Smooth muscle cell (in vitro differentiated cells): Measurements from ENCODE around the gene CCZ1. TPM values are rescaled to one million over a fixed set of nuclear protein-coding genes. Genes with fewer than 3 reads are reported as not detected.
"Not testable (repeated sequence)": the region's sequence is repeated elsewhere in the genome, so short reads cannot be mapped to it uniquely, and the experiment has no call there.

Experiments used
- DNase-seq: peaks from one replicate; lab custom pipeline; 2025; ENCODE audit not compliant: unreplicated experiment; lab: John Stamatoyannopoulos, UW
- H2AFZ ChIP-seq: fragments of 200-600 bp; sonication (generic); 2 replicates; pipeline ENCODE4 v1.6.0; 2016; ENCODE audit warnings: antibody characterized with exemption, low read depth, mild to moderate bottlenecking
- H3F3A ChIP-seq: fragments of 200-600 bp; sonication (generic); 2 replicates; pipeline ENCODE4 v1.6.0; 2017; ENCODE audit warnings: antibody characterized with exemption, low read depth
- H3K27ac ChIP-seq: fragments of 200-600 bp; sonication (generic); 2 replicates; pipeline ENCODE4 v1.5.1; 2016; ENCODE audit warnings: low read depth, mild to moderate bottlenecking
- H3K27me3 ChIP-seq: fragments of 200-600 bp; sonication (generic); 2 replicates; pipeline ENCODE4 v1.6.1; 2016; ENCODE audit warnings: low read depth, mild to moderate bottlenecking
- H3K36me3 ChIP-seq: fragments of 200-600 bp; sonication (generic); 2 replicates; pipeline ENCODE4 v1.5.1; 2016; ENCODE audit warnings: low read depth
- H3K4me1 ChIP-seq: fragments of 200-600 bp; sonication (generic); 2 replicates; pipeline ENCODE4 v1.5.1; 2016; ENCODE audit warnings: low read depth
- H3K4me2 ChIP-seq: fragments of 200-600 bp; sonication (generic); 2 replicates; pipeline ENCODE4 v1.6.0; 2016; ENCODE audit warnings: mild to moderate bottlenecking
- H3K4me3 ChIP-seq: fragments of 200-600 bp; sonication (generic); 2 replicates; pipeline ENCODE4 v1.5.1; 2016; ENCODE audit warnings: mild to moderate bottlenecking
- H3K79me2 ChIP-seq: fragments of 200-600 bp; sonication (generic); 2 replicates; pipeline ENCODE4 v1.6.0; 2016; ENCODE audit warnings: low read depth, mild to moderate bottlenecking
- H3K9ac ChIP-seq: fragments of 200-600 bp; sonication (generic); 2 replicates; pipeline ENCODE4 v1.6.0; 2016; ENCODE audit warnings: low read depth
- H3K9me3 ChIP-seq: fragments of 200-600 bp; sonication (generic); replicated peaks from 2 replicates; pipeline ENCODE4 v1.5.1; 2016; ENCODE audit warnings: low read depth
- H4K20me1 ChIP-seq: fragments of 200-600 bp; sonication (generic); 2 replicates; pipeline ENCODE4 v1.6.0; 2016; ENCODE audit warnings: low read depth
- WGBS: methylation state at CpG from one replicate; pipeline ENCODE4 v1.1.7; 2016; ENCODE audit warnings: low lambda C conversion rate; 5-methylcytosine and 5-hydroxymethylcytosine counted together
- polyA plus RNA-seq: library from polyadenylated mRNA; unstranded; fragments of >200 nt; fragmentation: Nextera tagmentation; extraction: Ambion mirVana; gene quantifications from 2 replicates; pipeline ENCODE4 v1.2.1, GENCODE V29; 2016
- total RNA-seq: library from RNA; depleted of rRNA; stranded (reverse); fragments of >200 nt; gene quantifications from 2 replicates; pipeline ENCODE4 v1.2.3, GENCODE V29; 2014
- TF ChIP-seq, protein P1 (sequence below): fragments of 200-600 bp; sonication (generic); IDR thresholded peaks from 2 replicates; pipeline ENCODE4 v1.5.1; 2017; ENCODE audit warnings: borderline replicate concordance, mild to moderate bottlenecking, antibody characterized with exemption; ENCODE audit not compliant: insufficient read depth, poor library complexity, severe bottlenecking

The CCZ1 gene
- total and polyA plus RNA-seq, 2 experiments from 2014 or later: 102 to 104 TPM

- not testable (repeated sequence) for H3K4me3 ChIP-seq, H3F3A ChIP-seq, H3K36me3 ChIP-seq, H3K27me3 ChIP-seq, H3K9me3 ChIP-seq, DNase-seq, H3K4me2 ChIP-seq, H3K4me1 ChIP-seq, H3K9ac ChIP-seq, H2AFZ ChIP-seq, H3K79me2 ChIP-seq, H4K20me1 ChIP-seq, H3K27ac ChIP-seq
- WGBS: 81% methylated on average over 9 of the region's 9 CpGs
These were observed 33.1 kb upstream of the CCZ1 start for GRCh38 chr7:5865279-5865931.

- DNase-seq: no peak
- Histone ChIP-seq H3K9me3 (no peaks in the 10 kb centered on the region), H3K27ac (no peak overlapping the region), H3K36me3 (no peaks in the 10 kb centered on the region), H3F3A (no peaks in the 10 kb centered on the region), H2AFZ (no peak overlapping the region), H3K4me3 (no peak overlapping the region), H4K20me1 (no peaks in the 10 kb centered on the region), H3K27me3 (peaks cover 3% of the 10 kb centered on the region), H3K79me2 (no peaks in the 10 kb centered on the region), H3K4me2 (no peak overlapping the region), H3K4me1 (no peaks in the 10 kb centered on the region), H3K9ac (no peak overlapping the region)
- 91% methylated on average over 6 of the region's 6 CpGs for WGBS
- TF ChIP-seq, protein P1, sequence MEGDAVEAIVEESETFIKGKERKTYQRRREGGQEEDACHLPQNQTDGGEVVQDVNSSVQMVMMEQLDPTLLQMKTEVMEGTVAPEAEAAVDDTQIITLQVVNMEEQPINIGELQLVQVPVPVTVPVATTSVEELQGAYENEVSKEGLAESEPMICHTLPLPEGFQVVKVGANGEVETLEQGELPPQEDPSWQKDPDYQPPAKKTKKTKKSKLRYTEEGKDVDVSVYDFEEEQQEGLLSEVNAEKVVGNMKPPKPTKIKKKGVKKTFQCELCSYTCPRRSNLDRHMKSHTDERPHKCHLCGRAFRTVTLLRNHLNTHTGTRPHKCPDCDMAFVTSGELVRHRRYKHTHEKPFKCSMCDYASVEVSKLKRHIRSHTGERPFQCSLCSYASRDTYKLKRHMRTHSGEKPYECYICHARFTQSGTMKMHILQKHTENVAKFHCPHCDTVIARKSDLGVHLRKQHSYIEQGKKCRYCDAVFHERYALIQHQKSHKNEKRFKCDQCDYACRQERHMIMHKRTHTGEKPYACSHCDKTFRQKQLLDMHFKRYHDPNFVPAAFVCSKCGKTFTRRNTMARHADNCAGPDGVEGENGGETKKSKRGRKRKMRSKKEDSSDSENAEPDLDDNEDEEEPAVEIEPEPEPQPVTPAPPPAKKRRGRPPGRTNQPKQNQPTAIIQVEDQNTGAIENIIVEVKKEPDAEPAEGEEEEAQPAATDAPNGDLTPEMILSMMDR: no peak
These were observed 31.5 kb upstream of the CCZ1 start for GRCh38 chr7:5867060-5867459.

GRCh38 chr7:5868928-5869341 lies 29.6 kb upstream of the CCZ1 start:
- not testable (repeated sequence) for H3K4me1 ChIP-seq, H3K9me3 ChIP-seq, H3K79me2 ChIP-seq, H3K9ac ChIP-seq, DNase-seq, H3K4me2 ChIP-seq, H4K20me1 ChIP-seq, H3K27me3 ChIP-seq, H2AFZ ChIP-seq, H3K36me3 ChIP-seq, H3K27ac ChIP-seq, H3F3A ChIP-seq, H3K4me3 ChIP-seq
- 84% methylated on average over 6 of the region's 6 CpGs for WGBS

DNA sequence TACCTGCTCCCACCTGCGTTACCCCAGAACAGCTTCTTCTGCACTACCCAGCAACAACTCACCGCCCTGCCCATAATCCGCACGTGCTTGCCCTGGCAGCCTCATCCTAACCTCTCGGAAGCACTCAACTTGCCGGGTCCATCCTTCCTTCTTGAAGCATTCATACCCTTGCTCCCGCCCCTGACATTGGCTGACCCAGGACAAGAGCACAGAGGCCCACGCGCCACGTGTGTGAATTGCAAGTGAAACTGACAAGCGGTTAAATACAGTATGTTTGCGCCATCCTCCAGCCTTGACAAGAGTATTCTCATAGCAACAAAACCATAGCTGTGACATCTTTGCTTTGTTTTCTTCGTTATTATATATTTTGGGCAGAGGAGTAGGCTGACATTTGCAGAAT lies 28.8 kb upstream of the CCZ1 start:
- TF ChIP-seq, protein P1: no peak
- 95% methylated on average over 13 of the region's 13 CpGs for WGBS
- no peaks in the 10 kb centered on the region for H4K20me1 ChIP-seq
- H3K4me1 ChIP-seq: no peaks in the 10 kb centered on the region
- no peak for DNase-seq
- H3K4me3 ChIP-seq: no peak overlapping the region
- no peaks in the 10 kb centered on the region for H3K9me3 ChIP-seq
- H3K27me3 ChIP-seq: no peaks in the 10 kb centered on the region
- H2AFZ ChIP-seq: no peak overlapping the region
- H3K27ac ChIP-seq: no peak overlapping the region
- no peak overlapping the region for H3K4me2 ChIP-seq
- no peaks in the 10 kb centered on the region for H3K36me3 ChIP-seq
- H3K79me2 ChIP-seq: no peaks in the 10 kb centered on the region
- no peaks in the 10 kb centered on the region for H3F3A ChIP-seq
- H3K9ac ChIP-seq: no peak overlapping the region

DNA sequence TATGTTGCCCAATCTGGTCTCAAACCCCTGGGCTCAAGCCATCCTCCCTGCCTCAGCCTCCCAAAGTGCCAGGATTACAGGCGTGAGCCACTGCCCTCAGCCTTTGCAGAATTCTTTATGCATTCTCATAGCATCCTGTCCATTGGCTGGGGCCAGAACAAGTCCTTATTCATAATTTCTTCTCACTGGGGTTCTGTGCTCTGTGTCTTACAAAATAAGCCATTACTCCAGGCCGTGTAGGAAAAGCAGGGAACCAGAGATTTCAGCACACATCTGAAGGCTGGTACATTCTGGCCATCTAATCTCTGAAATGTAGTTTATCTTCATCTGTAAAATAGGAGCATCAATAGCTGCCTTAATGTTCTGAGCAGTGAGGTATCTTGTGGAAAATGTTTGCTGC lies 28.2 kb upstream of the CCZ1 start:
- no peaks in the 10 kb centered on the region for H3F3A ChIP-seq
- H3K4me3 ChIP-seq: no peak overlapping the region
- H3K9me3 ChIP-seq: no peaks in the 10 kb centered on the region
- WGBS: 67% methylated on average over 2 of the region's 2 CpGs
- H2AFZ ChIP-seq: no peak overlapping the region
- no peak overlapping the region for H3K9ac ChIP-seq
- H3K4me2 ChIP-seq: no peak overlapping the region
- no peak for DNase-seq
- no peaks in the 10 kb centered on the region for H3K79me2 ChIP-seq
- no peaks in the 10 kb centered on the region for H3K36me3 ChIP-seq
- no peaks in the 10 kb centered on the region for H4K20me1 ChIP-seq
- H3K27me3 ChIP-seq: no peaks in the 10 kb centered on the region
- no peak overlapping the region for H3K27ac ChIP-seq
- no peaks in the 10 kb centered on the region for H3K4me1 ChIP-seq
- TF ChIP-seq, protein P1: no peak
